Neural crest cell (in vitro differentiated cells): ENCODE results near the gene FMN1. TPM values are rescaled to one million over a fixed set of nuclear protein-coding genes. Genes with fewer than 3 reads are reported as not detected.

Experiments
- DNase-seq: peaks from one replicate; pipeline ENCODE4 v3.0.0; 2021; ENCODE audit warnings: low read depth, mixed read lengths, low spot score
- H3K27ac Mint-ChIP-seq: one replicate; pipeline ENCODE4 v1.8.0; 2021; ENCODE audit warnings: mild to moderate bottlenecking, mixed read lengths; ENCODE audit not compliant: unreplicated experiment
- H3K27me3 Mint-ChIP-seq: 2 replicates; pipeline ENCODE4 v1.8.0; 2021; ENCODE audit warnings: low read depth, mild to moderate bottlenecking, mixed read lengths
- H3K36me3 Mint-ChIP-seq: 2 replicates; pipeline ENCODE4 v1.8.0; 2021; ENCODE audit warnings: low read depth, mild to moderate bottlenecking, mixed read lengths
- H3K4me1 Mint-ChIP-seq: 2 replicates; pipeline ENCODE4 v1.8.0; 2021; ENCODE audit warnings: mixed read lengths
- H3K4me3 Mint-ChIP-seq: one replicate; pipeline ENCODE4 v1.8.0; 2021; ENCODE audit warnings: mild to moderate bottlenecking, mixed read lengths
- H3K9me3 Mint-ChIP-seq: 2 replicates; pipeline ENCODE4 v1.8.0; 2021; ENCODE audit warnings: mixed read lengths
- CTCF ChIP-seq: fragments of 200-600 bp; sonication (generic); conservative IDR thresholded peaks from 2 replicates; pipeline ENCODE4 v1.5.0; 2021; ENCODE audit warnings: antibody characterized with exemption, mild to moderate bottlenecking
- total RNA-seq: library from RNA; stranded (reverse); gene quantifications from 2 replicates; pipeline ENCODE4 v1.2.1, GENCODE V29; 2021

FMN1 gene
- total RNA-seq, 1 donor from 2014 or later: 0.70 TPM

GRCh38 chr15:33204087-33204486 lies 9.6 kb upstream of the FMN1 start:
- Mint-ChIP-seq H3K9me3 (no peaks in the 10 kb centered on the region), H3K27me3 (peaks cover 6% of the 10 kb centered on the region), H3K4me1 (peaks cover 33% of the 10 kb centered on the region), H3K27ac (no peak overlapping the region), H3K36me3 (no peaks in the 10 kb centered on the region), H3K4me3 (no peak overlapping the region)
- no peak for DNase-seq
- no peak for TF ChIP-seq CTCF

- DNase-seq: no peak
- TF ChIP-seq CTCF: peak; percentile 51
- Mint-ChIP-seq H3K27ac (no peak overlapping the region), H3K4me3 (no peak overlapping the region), H3K36me3 (no peaks in the 10 kb centered on the region), H3K4me1 (peaks cover 33% of the 10 kb centered on the region), H3K9me3 (no peaks in the 10 kb centered on the region), H3K27me3 (peaks cover 6% of the 10 kb centered on the region)
These were observed 7.1 kb upstream of the FMN1 start for GRCh38 chr15:33201491-33202231.

GRCh38 chr15:33200903-33201302 lies 6.4 kb upstream of the FMN1 start:
- Mint-ChIP-seq H3K27ac (no peak overlapping the region), H3K9me3 (no peaks in the 10 kb centered on the region), H3K36me3 (no peaks in the 10 kb centered on the region), H3K4me1 (peaks cover 28% of the 10 kb centered on the region), H3K4me3 (no peak overlapping the region), H3K27me3 (peaks cover 6% of the 10 kb centered on the region)
- DNase-seq: no peak
- TF ChIP-seq CTCF: no peak

GRCh38 chr15:33200444-33200843 lies 5.9 kb upstream of the FMN1 start:
- no peak overlapping the region for H3K4me3 Mint-ChIP-seq
- no peak for DNase-seq
- no peaks in the 10 kb centered on the region for H3K36me3 Mint-ChIP-seq
- peak overlapping the region; percentile 10 for H3K27ac Mint-ChIP-seq
- H3K4me1 Mint-ChIP-seq: peaks cover 29% of the 10 kb centered on the region
- peaks cover 6% of the 10 kb centered on the region for H3K27me3 Mint-ChIP-seq
- no peak for TF ChIP-seq CTCF
- no peaks in the 10 kb centered on the region for H3K9me3 Mint-ChIP-seq

- H3K4me3 Mint-ChIP-seq: no peak overlapping the region
- H3K4me1 Mint-ChIP-seq: peaks cover 40% of the 10 kb centered on the region
- TF ChIP-seq CTCF: no peak
- peaks cover 17% of the 10 kb centered on the region for H3K27me3 Mint-ChIP-seq
- H3K9me3 Mint-ChIP-seq: no peaks in the 10 kb centered on the region
- no peak for DNase-seq
- no peaks in the 10 kb centered on the region for H3K36me3 Mint-ChIP-seq
- H3K27ac Mint-ChIP-seq: peak overlapping the region; percentile 37
These were observed 4.0 kb upstream of the FMN1 start for GRCh38 chr15:33198541-33198940.
